NCI-H187 treated with DMSO at 0.1 percent for 48 hours (cell line): Measurements from ENCODE around the gene TBXT.
"Not testable (repeated sequence)": the region's sequence is repeated elsewhere in the genome, so short reads cannot be mapped to it uniquely, and the experiment has no call there.

Source experiments
- DNase-seq: peaks from one replicate; lab custom pipeline; 2025; lab: John Stamatoyannopoulos, UW

TBXT gene, protein sequence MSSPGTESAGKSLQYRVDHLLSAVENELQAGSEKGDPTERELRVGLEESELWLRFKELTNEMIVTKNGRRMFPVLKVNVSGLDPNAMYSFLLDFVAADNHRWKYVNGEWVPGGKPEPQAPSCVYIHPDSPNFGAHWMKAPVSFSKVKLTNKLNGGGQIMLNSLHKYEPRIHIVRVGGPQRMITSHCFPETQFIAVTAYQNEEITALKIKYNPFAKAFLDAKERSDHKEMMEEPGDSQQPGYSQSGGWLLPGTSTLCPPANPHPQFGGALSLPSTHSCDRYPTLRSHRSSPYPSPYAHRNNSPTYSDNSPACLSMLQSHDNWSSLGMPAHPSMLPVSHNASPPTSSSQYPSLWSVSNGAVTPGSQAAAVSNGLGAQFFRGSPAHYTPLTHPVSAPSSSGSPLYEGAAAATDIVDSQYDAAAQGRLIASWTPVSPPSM

GRCh38 chr6:166167801-166168615 lies at the start of gene TBXT:
TBXT (minus strand) TSS chr6:166167851; CDS start chr6:166167591, 260 bp downstream.
- no peak for DNase-seq

DNA sequence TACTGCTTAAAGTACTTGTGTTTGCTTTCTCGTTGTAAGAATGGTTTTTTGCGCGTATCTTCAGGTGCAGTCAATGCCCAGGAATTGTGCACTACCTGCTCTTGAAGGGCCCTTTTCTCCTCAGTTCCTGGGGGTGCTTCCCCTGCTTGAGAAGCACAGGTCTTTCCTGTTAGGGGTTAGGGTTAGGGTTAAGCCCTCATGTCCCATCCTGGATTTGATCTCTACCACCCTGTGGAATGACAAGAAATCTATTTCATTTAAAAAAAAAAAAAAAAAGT lies 39.6 kb upstream of the TBXT start:
- DNase-seq = no peak

DNA sequence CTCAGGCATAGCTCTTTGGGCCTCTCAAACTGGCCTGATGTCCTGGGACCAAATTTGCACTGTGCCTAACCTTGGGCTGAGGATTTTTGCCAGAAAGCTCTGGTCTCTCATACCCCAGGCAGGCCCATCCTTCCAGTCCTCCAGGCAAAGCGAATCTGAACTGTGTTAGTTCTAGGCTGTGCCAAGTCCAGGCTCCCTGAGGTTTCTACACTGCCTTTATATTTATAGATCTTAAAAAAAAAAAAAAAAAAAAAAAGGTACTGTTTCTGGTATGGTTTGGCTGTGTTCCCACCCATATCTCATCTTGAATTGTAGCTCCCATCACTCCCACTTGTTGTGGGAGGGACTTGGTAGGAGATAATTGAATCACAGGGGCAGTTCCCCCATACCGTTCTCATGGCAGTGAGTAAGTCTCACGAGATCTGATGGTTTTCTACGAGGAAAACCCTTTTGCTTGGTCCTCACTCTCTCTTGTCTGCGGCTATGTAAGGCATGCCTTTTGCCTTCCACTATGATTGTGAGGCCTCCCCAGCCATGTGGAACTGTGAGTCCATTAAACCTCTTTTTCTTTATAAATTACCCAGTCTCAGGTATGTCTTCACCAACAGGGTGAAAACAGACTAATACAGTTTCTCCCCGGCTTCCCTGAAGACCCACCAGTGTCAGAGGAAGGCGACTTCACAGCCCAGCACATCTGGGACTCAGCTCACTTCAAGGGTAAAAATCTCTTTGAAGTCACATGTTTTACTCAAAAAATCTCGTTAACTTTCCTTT lies 39.0 kb upstream of the TBXT start:
- no peak for DNase-seq

DNA sequence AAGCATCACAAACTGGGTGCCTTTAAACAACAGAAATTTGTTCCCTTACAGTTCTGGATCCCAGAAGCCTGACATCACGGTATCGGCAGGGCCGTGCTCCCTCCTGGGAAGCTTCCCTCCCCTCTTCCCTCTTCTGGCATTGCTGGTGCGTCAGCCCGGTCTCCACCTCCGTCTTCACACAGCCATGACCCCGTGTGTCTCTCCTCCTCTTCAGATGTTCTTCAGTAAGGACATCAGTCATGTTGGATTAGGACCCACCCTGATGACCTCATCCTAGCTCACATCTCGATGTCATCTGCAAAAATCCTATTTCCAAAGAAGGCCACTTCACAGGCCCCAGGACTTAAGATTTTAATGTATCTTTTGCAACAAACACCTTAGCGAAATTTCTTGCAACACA lies 38.4 kb upstream of the TBXT start:
- no peak for DNase-seq

- no peak for DNase-seq
These were observed 37.4 kb upstream of the TBXT start for GRCh38 chr6:166204852-166205650.

DNA sequence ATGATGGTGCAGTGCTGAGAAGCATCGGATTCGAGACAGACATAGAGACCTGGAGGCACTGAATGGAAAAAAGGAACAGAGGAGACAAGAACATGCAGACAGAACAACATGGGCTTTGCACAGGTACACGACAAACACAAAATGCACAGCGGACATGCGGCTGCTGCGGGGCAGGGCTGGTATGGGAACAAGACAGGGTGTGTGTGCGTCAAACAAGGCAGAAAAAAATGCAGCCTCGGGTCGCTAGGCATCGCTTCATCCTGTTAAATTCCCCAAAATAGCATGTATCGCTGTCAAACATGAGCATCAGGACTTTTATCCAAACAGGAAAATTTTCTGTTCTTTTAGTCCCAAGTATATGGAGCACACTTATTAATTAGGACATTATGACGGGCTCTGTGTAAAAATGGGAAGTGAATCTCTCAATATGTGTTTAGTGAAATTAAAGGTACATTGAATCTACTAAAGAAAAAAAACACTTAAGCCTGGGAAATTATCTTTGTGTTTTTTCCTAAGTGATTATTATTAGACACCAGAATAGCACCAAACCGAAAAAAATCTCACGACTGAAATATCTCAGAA lies 36.1 kb upstream of the TBXT start:
- DNase-seq = no peak

DNA sequence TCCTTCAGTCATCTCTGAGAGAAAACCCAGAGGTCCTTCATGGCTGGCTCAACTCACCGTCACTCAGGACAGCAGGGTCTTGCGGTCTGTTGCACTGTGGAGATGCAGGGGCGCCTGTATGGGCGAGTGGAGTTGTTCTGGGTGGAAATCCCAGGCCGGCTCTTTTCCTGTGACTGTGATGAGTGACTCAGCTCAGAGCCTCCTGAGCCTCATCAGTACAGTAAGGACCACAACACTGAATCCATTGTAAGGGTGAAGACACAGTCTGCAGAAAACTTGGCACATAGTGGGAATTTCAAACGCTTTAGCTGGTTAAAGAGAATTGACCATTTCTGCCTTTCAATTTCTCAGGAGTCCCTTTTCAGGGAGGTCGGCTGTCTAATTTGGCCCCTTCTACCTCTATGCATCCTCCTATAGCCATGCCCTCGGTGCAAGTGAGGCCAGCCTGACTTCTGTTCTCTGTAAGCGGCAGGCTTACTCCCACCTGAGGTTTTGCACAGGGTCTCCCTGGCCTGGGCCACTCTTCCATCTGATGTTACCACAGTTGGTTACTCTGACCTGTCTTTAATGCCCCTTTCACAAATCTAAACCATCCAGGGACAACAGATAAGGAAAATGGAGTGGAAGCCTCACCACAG lies 35.5 kb upstream of the TBXT start:
- DNase-seq = no peak

- no peak for DNase-seq
These were observed 34.7 kb upstream of the TBXT start for GRCh38 chr6:166202321-166202733.

GRCh38 chr6:166201878-166202277 lies 34.2 kb upstream of the TBXT start:
- no peak for DNase-seq

GRCh38 chr6:166197361-166197760 lies 29.7 kb upstream of the TBXT start:
- no peak for DNase-seq

- no peak for DNase-seq
These were observed 28.2 kb upstream of the TBXT start for GRCh38 chr6:166195860-166196238.

DNA sequence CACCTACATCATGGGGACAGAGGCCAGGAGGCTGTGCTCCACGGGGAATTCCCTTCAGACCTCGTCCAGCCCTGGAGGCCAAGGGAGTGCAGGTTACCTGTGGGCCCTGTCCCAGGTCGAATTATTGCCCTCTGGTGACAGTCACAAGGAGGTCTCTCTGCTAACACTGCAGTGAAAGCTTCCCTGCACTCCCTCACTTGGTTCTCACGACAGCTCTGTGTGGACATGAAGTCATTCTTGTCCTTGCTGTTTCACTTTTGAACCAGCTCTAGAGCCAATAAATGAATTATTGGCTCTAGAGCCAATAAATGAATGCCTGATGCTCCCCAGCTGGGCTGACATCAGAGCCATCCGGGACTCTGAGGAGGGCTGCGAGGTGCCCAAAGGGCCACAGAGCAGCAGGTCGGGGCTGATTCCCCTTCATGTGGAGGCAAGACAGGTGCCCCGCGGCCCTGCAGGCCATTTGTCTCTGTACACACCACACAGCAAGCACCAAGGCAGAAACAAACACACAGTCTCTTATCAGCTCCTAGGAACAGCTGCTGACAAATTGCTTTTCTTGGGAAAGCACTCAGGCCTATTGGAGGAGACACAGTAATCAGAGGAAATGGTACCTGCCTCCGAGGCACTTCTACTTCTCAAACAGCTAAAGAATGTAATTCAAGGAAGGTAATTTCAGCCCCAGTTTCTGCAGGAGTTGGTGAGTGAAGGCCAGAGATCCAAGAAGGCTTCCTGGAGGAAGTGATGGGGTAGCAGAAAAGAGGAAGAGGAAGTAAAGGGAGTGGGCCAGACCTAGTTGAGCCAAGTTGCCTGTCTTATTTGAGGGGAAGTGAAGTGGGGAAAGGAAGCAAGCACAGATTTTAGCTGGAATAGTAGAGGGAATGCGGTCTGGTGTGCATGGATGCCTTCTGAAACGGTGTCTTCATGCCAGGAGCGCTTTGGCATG lies 27.5 kb upstream of the TBXT start:
- no peak for DNase-seq

- DNase-seq = no peak
These were observed 24.9 kb upstream of the TBXT start for GRCh38 chr6:166192557-166192956.

DNA sequence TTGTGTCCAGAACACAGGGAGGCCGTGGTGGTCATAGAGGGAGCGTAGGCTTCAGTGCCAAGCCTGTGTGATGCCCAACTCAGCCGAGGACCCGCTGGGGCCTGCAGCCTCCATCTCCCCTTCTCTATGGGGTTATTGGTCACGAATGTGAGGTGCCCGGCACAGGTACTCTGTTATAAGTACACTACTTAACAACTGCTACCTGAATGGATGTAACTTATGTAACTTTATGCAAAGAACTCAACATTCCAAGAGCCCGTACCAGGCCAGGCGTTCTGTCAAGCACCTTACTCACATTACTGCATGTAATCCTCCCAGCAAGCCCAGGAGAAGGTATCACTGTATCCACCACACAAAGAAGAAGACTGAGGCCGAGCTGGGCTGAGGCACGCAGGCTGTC lies 24.5 kb upstream of the TBXT start:
- no peak for DNase-seq

DNA sequence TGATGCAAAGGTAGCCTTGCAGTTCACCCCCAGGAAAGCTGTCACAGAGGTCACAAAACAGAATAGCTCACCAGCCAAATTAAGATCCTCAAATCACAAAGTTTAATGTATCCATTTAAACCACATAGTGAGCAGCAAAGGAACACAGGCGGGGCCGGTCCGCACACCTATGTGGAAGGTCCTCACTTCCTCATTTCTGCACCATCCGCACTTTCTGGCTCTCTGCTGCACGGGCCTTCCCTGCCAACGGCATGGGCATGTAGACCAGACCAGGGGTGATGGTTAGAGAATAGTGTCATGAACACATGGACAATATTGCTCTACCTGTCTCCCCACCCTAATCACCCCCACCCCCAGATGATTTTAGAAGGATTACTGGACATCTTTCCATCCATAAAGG lies 12.1 kb upstream of the TBXT start:
- DNase-seq = no peak

GRCh38 chr6:166176106-166176505 lies 8.5 kb upstream of the TBXT start:
- no peak for DNase-seq

DNA sequence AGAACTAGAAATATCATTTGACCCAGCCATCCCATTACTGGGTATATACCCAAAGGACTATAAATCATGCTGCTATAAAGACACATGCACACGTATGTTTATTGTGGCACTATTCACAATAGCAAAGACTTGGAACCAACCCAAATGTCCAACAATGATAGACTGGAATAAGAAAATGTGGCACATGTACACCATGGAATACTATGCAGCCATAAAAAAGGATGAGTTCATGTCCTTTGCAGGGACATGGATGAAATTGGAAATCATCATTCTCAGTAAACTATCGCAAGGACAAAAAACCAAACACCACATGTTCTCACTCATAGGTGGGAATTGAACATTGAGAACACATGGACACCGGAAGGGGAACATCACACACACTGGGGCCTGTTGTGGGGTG lies 7.4 kb upstream of the TBXT start:
- not testable (repeated sequence) for DNase-seq

DNA sequence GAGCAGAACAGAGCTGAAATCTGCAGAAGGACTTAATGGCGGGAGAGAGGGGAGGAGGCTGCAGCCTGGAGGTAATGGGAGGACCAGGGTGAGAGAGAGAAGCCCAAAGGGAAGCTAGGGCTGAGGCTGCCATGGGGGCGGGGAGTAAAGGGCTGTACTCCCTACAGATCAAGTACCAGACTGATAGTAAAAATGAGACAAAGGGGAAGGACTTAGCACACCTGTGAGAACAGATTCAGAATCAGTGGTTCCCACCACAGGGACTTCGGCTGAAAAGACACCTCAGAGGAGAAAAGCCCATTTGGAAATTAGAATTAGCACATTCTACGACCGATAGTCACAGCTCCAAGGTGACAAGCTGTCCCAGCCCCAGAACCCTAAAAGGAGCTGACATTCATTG lies 6.4 kb upstream of the TBXT start:
- DNase-seq = no peak

DNA sequence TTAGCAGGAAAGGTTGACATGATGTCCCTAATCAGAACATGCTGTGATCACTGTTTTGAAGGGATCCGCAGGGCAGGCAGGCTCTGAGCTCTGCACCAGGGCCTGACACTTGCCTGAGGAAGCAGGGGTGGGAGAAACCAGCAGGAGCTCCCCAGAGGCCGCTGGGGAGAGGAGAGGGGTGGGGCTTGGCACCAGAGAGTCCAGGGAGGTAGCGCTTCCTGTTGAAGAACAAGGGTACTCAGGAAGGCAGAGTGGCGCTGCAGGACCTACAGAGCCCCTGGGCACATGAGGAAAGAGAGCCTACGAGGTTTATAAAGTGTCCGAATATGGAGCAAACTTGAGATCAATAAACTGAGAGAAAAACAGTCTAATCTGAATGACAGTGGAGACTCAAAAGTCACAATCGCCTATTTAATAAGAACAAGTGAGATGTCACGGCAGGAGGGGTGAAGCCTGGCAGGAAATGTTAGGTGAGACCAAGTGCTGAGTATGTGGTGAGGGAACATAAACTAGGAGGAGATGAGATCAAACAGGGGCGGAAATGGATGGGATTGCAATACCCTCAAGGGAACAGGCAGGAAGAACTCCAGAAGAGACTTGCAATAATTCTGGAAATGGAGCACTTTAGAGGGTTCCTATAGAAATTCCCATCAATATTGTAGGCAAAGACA lies 5.8 kb upstream of the TBXT start:
- no peak for DNase-seq
